ENCODE measurements around the gene PID1.

DNA sequence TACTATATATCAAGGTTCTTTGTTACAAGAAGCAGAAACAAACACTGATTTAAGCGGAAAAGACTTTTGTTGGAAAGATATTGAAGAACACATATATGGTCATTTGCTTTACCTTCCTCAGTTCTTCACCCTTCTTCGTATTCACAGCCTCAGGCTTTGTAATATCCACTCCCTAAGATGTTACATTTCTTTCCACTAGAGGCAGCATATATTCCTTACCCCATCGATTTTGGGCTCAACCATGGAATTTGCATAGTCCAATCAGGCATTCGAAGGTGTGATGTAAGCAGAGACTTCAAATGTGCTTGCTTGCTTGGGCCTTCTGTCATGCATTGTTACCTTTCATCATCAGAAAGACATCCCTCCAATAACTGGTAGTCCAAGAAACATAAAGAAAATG lies 287.4 kb downstream of the PID1 start:
- TF ChIP-seq POLR2AphosphoS5 (IDR thresholded peaks at IDR 0.05; ENCODE audit: low read depth, low read length) (no peak), CTCF (IDR thresholded peaks at IDR 0.05) (no peak)

Measured in Panc1 (cell line).